ENCODE data around the gene NFATC1. TPM values are rescaled to one million over a fixed set of nuclear protein-coding genes. Genes with fewer than 3 reads are reported as not detected.

NFATC1 gene
- total RNA-seq, 1 donor from 2014 or later: 52.6 TPM

DNA sequence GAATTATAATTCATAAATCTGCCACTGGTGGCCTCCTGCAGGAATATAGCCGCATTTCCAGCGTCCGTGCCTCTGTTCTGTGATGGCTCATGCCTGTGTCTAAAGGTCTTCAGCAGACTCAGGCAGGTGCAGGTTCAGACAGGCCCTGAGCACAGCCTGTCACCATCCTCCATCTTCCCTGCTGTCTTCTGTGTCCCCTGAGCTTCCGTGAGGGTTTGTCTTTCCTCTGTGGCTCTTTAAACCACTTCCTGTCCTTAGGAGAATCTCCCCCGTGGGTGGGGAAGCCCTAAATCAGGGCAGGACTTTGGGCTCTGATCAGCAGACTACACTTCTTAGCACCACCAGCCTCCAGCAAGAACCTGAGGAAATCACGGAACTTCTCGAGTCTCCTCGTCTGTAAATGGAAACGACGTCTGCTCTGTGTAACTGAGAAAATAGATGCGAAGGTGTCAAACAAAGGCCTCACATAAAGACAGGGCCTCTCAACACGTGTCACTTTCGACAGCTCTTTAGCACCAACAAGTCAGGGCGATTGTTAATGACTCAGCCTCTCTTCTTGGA lies 24.1 kb upstream of the NFATC1 start:
- H3K27ac Mint-ChIP-seq: peak overlapping the region; percentile 67
- H3K36me3 Mint-ChIP-seq (ENCODE audit: low read depth): peaks cover 9% of the 10 kb centered on the region
- no peak for ATAC-seq (ENCODE audit: low read depth)
- TF ChIP-seq, protein P1, sequence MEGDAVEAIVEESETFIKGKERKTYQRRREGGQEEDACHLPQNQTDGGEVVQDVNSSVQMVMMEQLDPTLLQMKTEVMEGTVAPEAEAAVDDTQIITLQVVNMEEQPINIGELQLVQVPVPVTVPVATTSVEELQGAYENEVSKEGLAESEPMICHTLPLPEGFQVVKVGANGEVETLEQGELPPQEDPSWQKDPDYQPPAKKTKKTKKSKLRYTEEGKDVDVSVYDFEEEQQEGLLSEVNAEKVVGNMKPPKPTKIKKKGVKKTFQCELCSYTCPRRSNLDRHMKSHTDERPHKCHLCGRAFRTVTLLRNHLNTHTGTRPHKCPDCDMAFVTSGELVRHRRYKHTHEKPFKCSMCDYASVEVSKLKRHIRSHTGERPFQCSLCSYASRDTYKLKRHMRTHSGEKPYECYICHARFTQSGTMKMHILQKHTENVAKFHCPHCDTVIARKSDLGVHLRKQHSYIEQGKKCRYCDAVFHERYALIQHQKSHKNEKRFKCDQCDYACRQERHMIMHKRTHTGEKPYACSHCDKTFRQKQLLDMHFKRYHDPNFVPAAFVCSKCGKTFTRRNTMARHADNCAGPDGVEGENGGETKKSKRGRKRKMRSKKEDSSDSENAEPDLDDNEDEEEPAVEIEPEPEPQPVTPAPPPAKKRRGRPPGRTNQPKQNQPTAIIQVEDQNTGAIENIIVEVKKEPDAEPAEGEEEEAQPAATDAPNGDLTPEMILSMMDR (IDR thresholded peaks at IDR 0.05): no peak
- no peaks in the 10 kb centered on the region for H3K9me3 Mint-ChIP-seq
- intact Hi-C loops (cut with micrococcal nuclease): loop anchor here (10.0 kb wide), 1 partner anchor 307 kb away; the partner anchor contains the start of gene ATP9B
- no peak overlapping the region for H3K4me3 Mint-ChIP-seq
- H3K4me1 Mint-ChIP-seq: peaks cover 26% of the 10 kb centered on the region
- POLR2A ChIA-PET: no interaction called here
- DNase-seq: no peak
- H3K27me3 Mint-ChIP-seq: no peaks in the 10 kb centered on the region
- CTCF ChIA-PET: no interaction called here

DNA sequence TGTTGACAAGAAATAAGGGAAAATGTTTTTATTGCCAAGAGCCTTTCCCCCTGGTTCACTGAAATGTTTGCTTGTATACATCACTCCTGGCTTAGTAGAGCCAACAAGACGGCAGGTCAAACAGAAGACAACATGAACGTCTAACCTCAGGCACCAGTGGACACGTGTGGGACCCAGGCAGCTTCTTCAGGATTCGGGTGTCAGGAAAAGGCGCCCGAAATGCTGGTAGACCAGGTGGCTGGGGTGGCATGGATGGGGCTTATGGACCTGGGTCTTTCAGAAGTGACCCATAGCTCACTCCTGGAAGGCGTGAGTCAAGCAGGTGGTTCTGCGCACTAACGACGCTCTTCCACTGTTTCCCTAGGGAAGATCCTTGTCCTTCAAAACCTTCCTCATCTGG lies 23.3 kb upstream of the NFATC1 start:
- no peak overlapping the region for H3K4me3 Mint-ChIP-seq
- H3K27me3 Mint-ChIP-seq: no peaks in the 10 kb centered on the region
- peaks cover 13% of the 10 kb centered on the region for H3K36me3 Mint-ChIP-seq (ENCODE audit: low read depth)
- DNase-seq (no peak), ATAC-seq (ENCODE audit: low read depth) (no peak)
- no peaks in the 10 kb centered on the region for H3K9me3 Mint-ChIP-seq
- intact Hi-C loops (cut with micrococcal nuclease): loop anchor here (10.0 kb wide), 1 partner anchor 308 kb away; the partner anchor contains the start of gene ATP9B
- ChIA-PET CTCF (no interaction called here), POLR2A (no interaction called here)
- TF ChIP-seq, protein P1 (IDR thresholded peaks at IDR 0.05): no peak
- no peak overlapping the region for H3K27ac Mint-ChIP-seq
- peaks cover 26% of the 10 kb centered on the region for H3K4me1 Mint-ChIP-seq

DNA sequence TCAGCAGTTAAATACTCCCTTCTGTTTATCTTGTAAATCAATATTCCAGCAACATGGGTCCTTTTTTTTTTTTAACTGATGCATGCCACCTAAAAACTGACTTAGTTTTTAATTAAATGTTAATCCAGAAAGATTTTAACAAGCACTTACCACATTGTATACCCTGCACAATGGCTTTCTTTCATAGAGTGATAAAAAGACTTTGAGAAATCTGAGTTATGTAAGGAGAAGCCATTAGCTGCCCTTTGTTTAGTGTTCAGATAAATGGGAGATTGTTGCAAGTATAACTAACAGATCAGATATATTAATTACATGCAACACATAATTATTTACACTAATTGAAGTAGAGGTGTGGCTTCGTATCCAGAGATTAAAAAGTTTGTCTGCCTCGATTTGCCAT lies 22.7 kb upstream of the NFATC1 start:
- TF ChIP-seq, protein P1 (IDR thresholded peaks at IDR 0.05): no peak
- Mint-ChIP-seq H3K27ac (no peak overlapping the region), H3K4me3 (no peak overlapping the region), H3K9me3 (no peaks in the 10 kb centered on the region), H3K27me3 (no peaks in the 10 kb centered on the region), H3K36me3 (ENCODE audit: low read depth) (peaks cover 17% of the 10 kb centered on the region), H3K4me1 (peaks cover 26% of the 10 kb centered on the region)
- ATAC-seq (ENCODE audit: low read depth) (no peak), DNase-seq (no peak)
- POLR2A ChIA-PET: no interaction called here
- CTCF ChIA-PET: no interaction called here
- intact Hi-C loops (cut with micrococcal nuclease): loop anchor here (10.0 kb wide), 1 partner anchor 308 kb away; the partner anchor contains the start of gene ATP9B

DNA sequence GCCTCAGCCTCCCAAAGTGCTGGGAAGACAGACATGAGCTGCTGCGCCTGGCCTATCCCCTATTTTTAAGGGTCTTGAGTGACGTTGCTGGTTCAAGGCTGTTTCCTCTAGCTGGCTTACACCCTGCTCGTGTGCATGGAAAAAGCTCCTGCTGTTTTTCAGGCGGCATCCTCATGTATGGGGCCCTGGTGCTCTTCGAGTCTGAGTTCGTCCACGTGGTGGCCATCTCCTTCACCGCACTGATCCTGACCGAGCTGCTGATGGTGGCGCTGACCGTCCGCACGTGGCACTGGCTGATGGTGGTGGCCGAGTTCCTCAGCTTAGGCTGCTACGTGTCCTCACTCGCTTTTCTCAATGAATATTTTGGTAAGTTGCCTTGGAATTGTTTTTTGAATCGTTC lies 22.0 kb upstream of the NFATC1 start:
- ChIA-PET POLR2A (interaction anchor here (0.6 kb wide), 1 partner anchor 887 kb away, joined by 4 read pairs; no protein-coding TSS in a partner anchor), CTCF (no interaction called here)
- DNase-seq (no peak), ATAC-seq (ENCODE audit: low read depth) (no peak)
- intact Hi-C loops (cut with micrococcal nuclease): loop anchor here (10.0 kb wide), 1 partner anchor 309 kb away; the partner anchor contains the start of gene ATP9B
- Mint-ChIP-seq H3K4me1 (peaks cover 22% of the 10 kb centered on the region), H3K4me3 (no peak overlapping the region), H3K27me3 (no peaks in the 10 kb centered on the region), H3K9me3 (no peaks in the 10 kb centered on the region), H3K27ac (no peak overlapping the region), H3K36me3 (ENCODE audit: low read depth) (peaks cover 23% of the 10 kb centered on the region)
- TF ChIP-seq, protein P1 (IDR thresholded peaks at IDR 0.05): no peak

DNA sequence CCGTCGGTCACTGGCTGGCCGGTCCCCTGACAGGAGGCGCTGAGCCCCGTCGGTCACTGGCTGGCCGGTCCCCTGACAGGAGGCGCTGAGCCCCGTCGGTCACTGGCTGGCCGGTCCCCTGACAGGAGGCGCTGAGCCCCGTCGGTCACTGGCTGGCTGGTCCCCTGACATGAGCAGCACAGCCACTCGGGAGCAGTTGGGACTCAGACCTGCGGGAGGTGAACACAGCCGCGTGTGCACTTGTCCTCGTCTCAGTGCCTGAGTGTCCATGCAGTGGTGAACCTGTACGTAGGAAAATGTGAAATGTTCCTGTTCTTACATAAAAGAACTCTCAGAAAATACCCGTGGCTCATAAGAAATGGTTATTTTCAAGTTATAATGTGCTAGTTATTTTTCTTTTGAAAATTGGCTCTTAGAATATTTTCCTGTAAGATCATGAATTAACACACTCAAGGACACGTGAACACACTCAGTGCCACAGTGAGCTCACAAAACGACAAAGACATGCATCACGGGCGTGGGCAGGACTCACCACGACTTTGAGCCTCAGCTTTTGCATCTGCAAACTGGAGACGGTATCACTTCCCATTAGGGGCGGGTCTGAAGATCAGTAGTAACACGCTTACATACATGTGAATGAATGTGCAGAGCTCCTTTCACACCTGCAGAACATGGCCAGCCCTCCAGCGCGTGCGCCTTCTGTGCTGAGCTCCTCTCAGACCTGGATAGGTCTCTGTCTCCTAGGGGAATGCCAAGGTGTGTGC lies 21.1 kb upstream of the NFATC1 start:
- TF ChIP-seq, protein P1 (IDR thresholded peaks at IDR 0.05): no peak
- ATAC-seq (ENCODE audit: low read depth): peak; percentile 90
- DNase-seq: peak; percentile 37
- H3K4me3 Mint-ChIP-seq: no peak overlapping the region
- intact Hi-C loops (cut with micrococcal nuclease): loop anchor here (1.0 to 10.0 kb wide), 5 partner anchors 18 to 613 kb away; partner anchors contain the start of genes ATP9B, HSBP1L1 and TXNL4A
- H3K36me3 Mint-ChIP-seq (ENCODE audit: low read depth): peaks cover 25% of the 10 kb centered on the region
- H3K4me1 Mint-ChIP-seq: peaks cover 28% of the 10 kb centered on the region
- CTCF ChIA-PET: interaction anchor here (1.2 to 7.6 kb wide), 4 partner anchors 133 to 268 kb away, joined by 3 to 43 read pairs (median 7); no protein-coding TSS in a partner anchor
- POLR2A ChIA-PET: interaction anchor here (0.7 to 2.0 kb wide), 4 partner anchors 18 to 148 kb away, joined by 3 to 6 read pairs (median 4); no protein-coding TSS in a partner anchor
- no peaks in the 10 kb centered on the region for H3K27me3 Mint-ChIP-seq
- peak overlapping the region; percentile 75 for H3K27ac Mint-ChIP-seq
- H3K9me3 Mint-ChIP-seq: no peaks in the 10 kb centered on the region

All from activated B cell treated with CpG ODN at 0.5 μM for 24 hours (primary cell).